22Rv1 (cell line): ENCODE data around the gene SIRT7.

Experiments used
- CTCF ChIP-seq: fragments of 450-650 bp; IDR thresholded peaks from 2 replicates; pipeline ENCODE4 v1.5.1; 2017; ENCODE audit warnings: mild to moderate bottlenecking
- ZFX ChIP-seq: fragments of 450-650 bp; IDR thresholded peaks from 2 replicates; pipeline ENCODE4 v1.6.1; 2017; ENCODE audit warnings: antibody characterized with exemption, borderline replicate concordance

GRCh38 chr17:81907219-81908145 is 10.5 kb downstream of the SIRT7 start:
- TF ChIP-seq CTCF (no peak), ZFX (no peak)
